ENCODE measurements around the gene RAB40A.

DNA sequence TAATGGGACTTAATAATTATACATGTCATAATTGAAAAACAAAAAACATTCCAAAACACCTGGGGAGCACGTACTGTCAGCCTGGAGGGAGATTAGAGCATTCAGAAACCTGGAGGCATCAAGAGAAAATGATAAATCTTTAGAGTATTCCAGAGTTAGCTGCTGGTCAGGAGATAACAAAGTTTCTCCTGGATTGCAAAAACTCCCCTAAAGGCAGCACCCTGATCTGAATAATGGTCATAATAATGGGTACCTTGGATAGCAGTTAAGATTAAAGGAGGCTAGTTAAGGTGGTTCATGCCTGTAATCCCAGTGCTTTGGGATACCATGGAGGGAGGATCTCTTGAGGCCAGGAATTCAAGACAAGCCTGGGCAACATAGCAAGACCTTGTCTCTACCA, 15.9 kb upstream of the RAB40A start:
- TF ChIP-seq, protein P1, sequence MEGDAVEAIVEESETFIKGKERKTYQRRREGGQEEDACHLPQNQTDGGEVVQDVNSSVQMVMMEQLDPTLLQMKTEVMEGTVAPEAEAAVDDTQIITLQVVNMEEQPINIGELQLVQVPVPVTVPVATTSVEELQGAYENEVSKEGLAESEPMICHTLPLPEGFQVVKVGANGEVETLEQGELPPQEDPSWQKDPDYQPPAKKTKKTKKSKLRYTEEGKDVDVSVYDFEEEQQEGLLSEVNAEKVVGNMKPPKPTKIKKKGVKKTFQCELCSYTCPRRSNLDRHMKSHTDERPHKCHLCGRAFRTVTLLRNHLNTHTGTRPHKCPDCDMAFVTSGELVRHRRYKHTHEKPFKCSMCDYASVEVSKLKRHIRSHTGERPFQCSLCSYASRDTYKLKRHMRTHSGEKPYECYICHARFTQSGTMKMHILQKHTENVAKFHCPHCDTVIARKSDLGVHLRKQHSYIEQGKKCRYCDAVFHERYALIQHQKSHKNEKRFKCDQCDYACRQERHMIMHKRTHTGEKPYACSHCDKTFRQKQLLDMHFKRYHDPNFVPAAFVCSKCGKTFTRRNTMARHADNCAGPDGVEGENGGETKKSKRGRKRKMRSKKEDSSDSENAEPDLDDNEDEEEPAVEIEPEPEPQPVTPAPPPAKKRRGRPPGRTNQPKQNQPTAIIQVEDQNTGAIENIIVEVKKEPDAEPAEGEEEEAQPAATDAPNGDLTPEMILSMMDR (conservative IDR thresholded peaks at IDR 0.05; ENCODE audit: low read length) = no peak
- no peak for TF ChIP-seq EZH2phosphoT487 (IDR thresholded peaks at IDR 0.05; ENCODE audit: borderline replicate concordance)

Measured in Loucy (cell line).